GM12878 (cell line): ENCODE measurements around the gene ARL6IP5. TPM values are rescaled to one million over a fixed set of nuclear protein-coding genes. Genes with fewer than 3 reads are reported as not detected.

ENCODE experiments used
- ATAC-seq: fragments of 200-7000 bp; cut with Tn5 transposase; 3 replicates; pipeline ENCODE4 v1.9.1; 2020; ENCODE audit warnings: mild to moderate bottlenecking, moderate library complexity
- BruUV-seq: library from RNA; stranded (reverse); fragments of 400-500 nt; replicated peaks from 2 replicates; lab custom pipeline; 2021; lab: Mats Ljungman, UMichigan
- CTCF ChIA-PET: fragments of 300-600 bp; sonication (Branson Sonifier 250); formaldehyde crosslinking; extraction: SDS; loops from one replicate; lab custom pipeline; 2021; ENCODE audit warnings: inconsistent platforms; lab: Yijun Ruan, JAX
- POLR2A ChIA-PET: fragments of 350-600 bp; formaldehyde crosslinking; extraction: SDS; loops from one replicate; lab custom pipeline; 2021; ENCODE audit warnings: inconsistent platforms; lab: Charles Lee
- RAD21 ChIA-PET: fragments of 300-600 bp; sonication (Branson Sonifier 250); formaldehyde crosslinking; loops from one replicate; lab custom pipeline; 2023; ENCODE audit warnings: antibody characterized with exemption; ENCODE audit not compliant: unreplicated experiment; lab: Charles Lee
- SMC1A ChIA-PET: fragments of 300-600 bp; sonication (Branson Sonifier 250); formaldehyde crosslinking; loops from one replicate; lab custom pipeline; 2023; ENCODE audit not compliant: unreplicated experiment, uncharacterized antibody; lab: Charles Lee
- DNase-seq: peaks from one replicate; pipeline ENCODE4 v3.0.0-alpha.2; 2011; ENCODE audit warnings: low read depth, low spot score
- FAIRE-seq: peaks from 3 replicates; lab custom pipeline; 2011; peaks lifted over from hg19 to GRCh38; lab: Jason Lieb, UNC
- H2AFZ ChIP-seq: 2 replicates; pipeline ENCODE4 v1.6.0; 2011; ENCODE audit warnings: low read depth, low read length, control low read depth; ENCODE audit not compliant: control insufficient read depth
- H3K27ac ChIP-seq: 2 replicates; pipeline ENCODE4 v1.5.1; 2011; ENCODE audit warnings: control low read depth; ENCODE audit not compliant: control insufficient read depth, insufficient read depth
- H3K27me3 ChIP-seq, 2 experiments: replicated peaks in 1 of 2; 2 replicates each; pipeline versions ENCODE4 v1.6.0 to v1.6.1; 2011; ENCODE audit warnings: low read length in 1 of 2; ENCODE audit not compliant: control insufficient read depth in 2 of 2, insufficient read depth in 2 of 2
- H3K36me3 ChIP-seq, 2 experiments: 2 replicates each; pipeline ENCODE4 v1.5.1; 2011; ENCODE audit warnings: low read length in 1 of 2; ENCODE audit not compliant: control insufficient read depth in 2 of 2, insufficient read depth in 2 of 2
- H3K4me1 ChIP-seq: 2 replicates; pipeline ENCODE4 v1.6.1; 2011; ENCODE audit warnings: mild to moderate bottlenecking, low read length, moderate library complexity, mixed read lengths; ENCODE audit not compliant: control insufficient read depth, insufficient read depth
- H3K4me2 ChIP-seq: 2 replicates; pipeline ENCODE4 v1.6.0; 2011; ENCODE audit warnings: control low read depth; ENCODE audit not compliant: control insufficient read depth, insufficient read depth
- H3K4me3 ChIP-seq: fragments of 200-600 bp; sonication (generic); 2 replicates; pipeline ENCODE4 v1.5.1; 2016
- H3K79me2 ChIP-seq: 2 replicates; pipeline ENCODE4 v1.6.0; 2011; ENCODE audit warnings: low read length; ENCODE audit not compliant: control insufficient read depth, insufficient read depth
- H3K9ac ChIP-seq: 2 replicates; pipeline ENCODE4 v1.8.0; 2011; ENCODE audit warnings: low read length, control low read depth, mixed read lengths; ENCODE audit not compliant: control insufficient read depth, insufficient read depth
- H3K9me3 ChIP-seq: replicated peaks from 3 replicates; pipeline ENCODE4 v1.5.1; 2011; ENCODE audit warnings: mild to moderate bottlenecking, low read length; ENCODE audit not compliant: control insufficient read depth, insufficient read depth
- H4K20me1 ChIP-seq: 2 replicates; pipeline ENCODE4 v1.6.0; 2011; ENCODE audit not compliant: control insufficient read depth, insufficient read depth
- DPF2 ChIP-seq: fragments of 450-650 bp; IDR thresholded peaks from 2 replicates; pipeline ENCODE4 v1.6.1; 2017; ENCODE audit warnings: mild to moderate bottlenecking
- HDAC6 ChIP-seq: fragments of 200-600 bp; sonication (generic); IDR thresholded peaks from one replicate; pipeline ENCODE4 v1.8.0; 2017; ENCODE audit warnings: antibody characterized with exemption; ENCODE audit not compliant: unreplicated experiment
- HDGF ChIP-seq: fragments of 450-650 bp; IDR thresholded peaks from 2 replicates; pipeline ENCODE4 v1.6.1; 2016; ENCODE audit warnings: antibody characterized with exemption
- MTA3 ChIP-seq: IDR thresholded peaks from 2 replicates; pipeline ENCODE4 v1.6.1; 2012; ENCODE audit warnings: low read length, inconsistent platforms, borderline replicate concordance
- SMARCA5 ChIP-seq: fragments of 450-650 bp; IDR thresholded peaks from 2 replicates; pipeline ENCODE4 v1.6.1; 2017; ENCODE audit warnings: mild to moderate bottlenecking
- SPI1 ChIP-seq: IDR thresholded peaks from 2 replicates; pipeline ENCODE4 v1.6.1; 2011; ENCODE audit warnings: low read depth, mild to moderate bottlenecking, low read length, moderate library complexity, borderline replicate concordance; ENCODE audit not compliant: insufficient read depth
- WRNIP1 ChIP-seq: IDR thresholded peaks from 2 replicates; pipeline ENCODE4 v1.6.1; 2011; ENCODE audit warnings: low read depth, low read length, improper control_type of control experiment, borderline replicate concordance
- ZNF207 ChIP-seq: fragments of 450-650 bp; IDR thresholded peaks from 2 replicates; pipeline ENCODE4 v1.6.1; 2014; ENCODE audit warnings: antibody characterized with exemption, mild to moderate bottlenecking, borderline replicate concordance
- WGBS: methylation state at CpG from one replicate; pipeline ENCODE4 v1.1.6; 2016; ENCODE audit warnings: low lambda C conversion rate; ENCODE audit not compliant: insufficient replicate concordance, insufficient coverage; ENCODE audit errors: missing lambda C conversion rate; 5-methylcytosine and 5-hydroxymethylcytosine counted together
- in situ Hi-C: fragments of 300-500 bp; cut with MboI; formaldehyde crosslinking; loops from 9 replicates; pipeline ENCODE4 v1.14.3; 2018; ENCODE audit warnings: mixed read lengths
- intact Hi-C: fragments of 100-400 bp; cut with micrococcal nuclease; formaldehyde crosslinking; loops from one replicate; pipeline ENCODE4 v1.14.2; 2022; ENCODE audit not compliant: unreplicated experiment
- microRNA counts: library from miRNA; unstranded; fragments of <30 nt; microRNA quantifications from one replicate; lab custom pipeline; 2016
- microRNA-seq: library from miRNA; unstranded; fragments of <30 nt; microRNA quantifications from one replicate; pipeline ENCODE4, GENCODE V29; 2018
- polyA plus RNA-seq, 11 experiments: library from polyadenylated mRNA; depleted of rRNA in 4 of 11; unstranded in 6 of 11; stranded (reverse) in 5 of 11; fragments of >200 nt; fragmentation: Nextera tagmentation in 4 of 11; fragmentation: Illumina TruSeq in 1 of 11; extraction: Ambion mirVana in 4 of 11; extraction: Trizol in 1 of 11; gene quantifications; 1 replicate in 1 of 11; 2 replicates in 10 of 11; pipeline versions ENCODE4 v1.2.1 to v1.2.3, GENCODE V29; 2011 to 2016; ENCODE audit warnings: inconsistent platforms in 2 of 11, missing spikeins in 2 of 11, low read depth in 1 of 11
- small RNA-seq: library from RNA; depleted of rRNA; stranded (forward); fragments of <200 nt; gene quantifications from one replicate; pipeline ENCODE3, GENCODE V24; 2014
- total RNA-seq, 4 experiments: library from RNA; depleted of rRNA in 3 of 4; stranded (reverse); fragments of >200 nt in 3 of 4; fragmentation: Illumina TruSeq in 1 of 4; extraction: Trizol in 1 of 4; gene quantifications; 2 replicates each; pipeline versions ENCODE4 v1.2.1 to v1.2.3, GENCODE V29; 2013 to 2021

Gene ARL6IP5
- total and polyA plus RNA-seq, 10 of the 15 experiments (the other 5 are each of a cell fraction or from before 2014, with no cell fraction given): 78.2 to 310 (median 148) TPM

- FAIRE-seq: no peak
- WGBS: 44% methylated on average over 3 of the region's 3 CpGs
- Histone ChIP-seq H3K4me1 (no peaks in the 10 kb centered on the region), H3K9me3 (no peaks in the 10 kb centered on the region), H2AFZ (no peak overlapping the region), H3K27me3 (no peaks in the 10 kb centered on the region), H4K20me1 (no peaks in the 10 kb centered on the region), H3K27ac (no peak overlapping the region), H3K36me3 (no peaks in the 10 kb centered on the region), H3K4me2 (no peak overlapping the region), H3K4me3 (no peak overlapping the region), H3K79me2 (no peaks in the 10 kb centered on the region), H3K9ac (no peak overlapping the region)
- intact Hi-C loops: no loop called here
- ATAC-seq: no peak
- DNase-seq: no peak
- ChIA-PET RAD21 (no interaction called here), SMC1A (interaction anchor here (2.1 kb wide), 1 partner anchor 12 kb away, joined by 9 read pairs; no protein-coding TSS in a partner anchor), CTCF (interaction anchor here (1.1 to 1.8 kb wide), 3 partner anchors 12 to 278 kb away, joined by 3 to 6 read pairs (median 4); no protein-coding TSS in a partner anchor), POLR2A (no interaction called here)
- TF ChIP-seq HDGF (no peak), WRNIP1 (no peak), MTA3 (no peak), SPI1 (no peak), DPF2 (no peak), ZNF207 (no peak), HDAC6 (no peak), SMARCA5 (no peak)
- no TSS peak for BruUV-seq
- in situ Hi-C loops: no loop called here
These were observed 64.8 kb downstream of the ARL6IP5 start for GRCh38 chr3:69149586-69149985.

MicroRNAs encoded within 50 kb of the gene (microRNA counts, 767-probe panel; counts per million panel counts)
- 516 counts per million, percentile 8 among the panel's probes with 10 or more counts for microRNA hsa-miR-3136-5p (lab: Ali Mortazavi, UCI)

Small RNAs within 50 kb of the gene (microRNA-seq; reads per million reads assigned to microRNA genes)
- gene MIR3136: 11.3 reads per million, percentile 45 among the genes with 10 or more reads in this experiment

Small RNAs within 50 kb of the gene (small RNA-seq; reads per million reads assigned to genes)
- 1.7 reads per million, percentile 54 among the genes with 10 or more reads in this experiment for gene MIR3136

Other genes starting within 250 kb of the ARL6IP5 start
- gene TAFA4, start 152.4 kb upstream of the ARL6IP5 start, total RNA-seq (2014; rRNA removed): not detected in 2 replicates
- not detected in 2 replicates for gene TAFA4, start 152.4 kb upstream of the ARL6IP5 start, total RNA-seq (2014; rRNA removed; fragmentation: Illumina TruSeq; extraction: Trizol)
- not detected in 2 replicates for gene TAFA4, start 152.4 kb upstream of the ARL6IP5 start, total RNA-seq (2021)
- gene TAFA4, start 152.4 kb upstream of the ARL6IP5 start, polyA plus RNA-seq (2011; rRNA removed): not detected in 2 replicates
- gene TAFA4, start 152.4 kb upstream of the ARL6IP5 start, polyA plus RNA-seq (2014; fragmentation: Illumina TruSeq; extraction: Trizol): not detected in 2 replicates
- not detected for gene TAFA4, start 152.4 kb upstream of the ARL6IP5 start, polyA plus RNA-seq (2014; fragmentation: Nextera tagmentation; extraction: Ambion mirVana)
- not detected in 2 replicates for gene TAFA4, start 152.4 kb upstream of the ARL6IP5 start, polyA plus RNA-seq (2014; rRNA removed)
- gene TAFA4, start 152.4 kb upstream of the ARL6IP5 start, polyA plus RNA-seq (2016; fragmentation: Nextera tagmentation; extraction: Ambion mirVana): not detected
- 9.1 and 10.6 TPM in 2 replicates for gene EOGT, start 71.3 kb upstream of the ARL6IP5 start, total RNA-seq (2014; rRNA removed)
- gene EOGT, start 71.3 kb upstream of the ARL6IP5 start, total RNA-seq (2014; rRNA removed; fragmentation: Illumina TruSeq; extraction: Trizol): 15.5 and 16.5 TPM in 2 replicates
- gene EOGT, start 71.3 kb upstream of the ARL6IP5 start, total RNA-seq (2021): 9.0 and 10.1 TPM in 2 replicates
- gene EOGT, start 71.3 kb upstream of the ARL6IP5 start, polyA plus RNA-seq (2011; rRNA removed): 10.0 and 14.4 TPM in 2 replicates
- gene EOGT, start 71.3 kb upstream of the ARL6IP5 start, polyA plus RNA-seq (2014; fragmentation: Illumina TruSeq; extraction: Trizol): 11.8 and 17.3 TPM in 2 replicates
- gene EOGT, start 71.3 kb upstream of the ARL6IP5 start, polyA plus RNA-seq (2014; fragmentation: Nextera tagmentation; extraction: Ambion mirVana): 1 to 10 TPM; 3.5 to 4.3 TPM
- gene EOGT, start 71.3 kb upstream of the ARL6IP5 start, polyA plus RNA-seq (2014; rRNA removed): 7.6 and 10.2 TPM in 2 replicates
- 1 to 10 TPM; 6.3 to 6.7 TPM for gene EOGT, start 71.3 kb upstream of the ARL6IP5 start, polyA plus RNA-seq (2016; fragmentation: Nextera tagmentation; extraction: Ambion mirVana)
- 15.8 and 16.5 TPM in 2 replicates for gene TMF1, start 32.6 kb upstream of the ARL6IP5 start, total RNA-seq (2014; rRNA removed)
- gene TMF1, start 32.6 kb upstream of the ARL6IP5 start, total RNA-seq (2014; rRNA removed; fragmentation: Illumina TruSeq; extraction: Trizol): 22.9 and 23.2 TPM in 2 replicates
- gene TMF1, start 32.6 kb upstream of the ARL6IP5 start, total RNA-seq (2021): 18.5 and 19.0 TPM in 2 replicates
- 17.1 and 33.3 TPM in 2 replicates for gene TMF1, start 32.6 kb upstream of the ARL6IP5 start, polyA plus RNA-seq (2011; rRNA removed)
- 18.1 and 20.5 TPM in 2 replicates for gene TMF1, start 32.6 kb upstream of the ARL6IP5 start, polyA plus RNA-seq (2014; fragmentation: Illumina TruSeq; extraction: Trizol)
- 1 to 10 TPM; 7.1 to 7.9 TPM for gene TMF1, start 32.6 kb upstream of the ARL6IP5 start, polyA plus RNA-seq (2014; fragmentation: Nextera tagmentation; extraction: Ambion mirVana)
- 13.3 and 23.8 TPM in 2 replicates for gene TMF1, start 32.6 kb upstream of the ARL6IP5 start, polyA plus RNA-seq (2014; rRNA removed)
- 10 to 100 TPM; 23.4 to 24.5 TPM for gene TMF1, start 32.6 kb upstream of the ARL6IP5 start, polyA plus RNA-seq (2016; fragmentation: Nextera tagmentation; extraction: Ambion mirVana)
- gene UBA3, start 4.6 kb upstream of the ARL6IP5 start, total RNA-seq (2014; rRNA removed): 77.0 and 95.8 TPM in 2 replicates
- gene UBA3, start 4.6 kb upstream of the ARL6IP5 start, total RNA-seq (2014; rRNA removed; fragmentation: Illumina TruSeq; extraction: Trizol): 83.8 and 92.5 TPM in 2 replicates
- gene UBA3, start 4.6 kb upstream of the ARL6IP5 start, total RNA-seq (2021): 72.5 and 73.9 TPM in 2 replicates
- 116 and 190 TPM in 2 replicates for gene UBA3, start 4.6 kb upstream of the ARL6IP5 start, polyA plus RNA-seq (2011; rRNA removed)
- 103 and 139 TPM in 2 replicates for gene UBA3, start 4.6 kb upstream of the ARL6IP5 start, polyA plus RNA-seq (2014; fragmentation: Illumina TruSeq; extraction: Trizol)
- gene UBA3, start 4.6 kb upstream of the ARL6IP5 start, polyA plus RNA-seq (2014; fragmentation: Nextera tagmentation; extraction: Ambion mirVana): 100 to 1,000 TPM; 106 to 131 TPM
- 64.8 and 72.9 TPM in 2 replicates for gene UBA3, start 4.6 kb upstream of the ARL6IP5 start, polyA plus RNA-seq (2014; rRNA removed)
- gene UBA3, start 4.6 kb upstream of the ARL6IP5 start, polyA plus RNA-seq (2016; fragmentation: Nextera tagmentation; extraction: Ambion mirVana): 100 to 1,000 TPM; 100 to 108 TPM
- 0.06 TPM in 1 of 2 replicates, not detected in the other for gene LMOD3, start 37.7 kb downstream of the ARL6IP5 start, total RNA-seq (2014; rRNA removed)
- gene LMOD3, start 37.7 kb downstream of the ARL6IP5 start, total RNA-seq (2014; rRNA removed; fragmentation: Illumina TruSeq; extraction: Trizol): 0.05 and 0.09 TPM in 2 replicates
- gene LMOD3, start 37.7 kb downstream of the ARL6IP5 start, total RNA-seq (2021): 0.08 TPM in 1 of 2 replicates, not detected in the other
- gene LMOD3, start 37.7 kb downstream of the ARL6IP5 start, polyA plus RNA-seq (2011; rRNA removed): not detected in 2 replicates
- 0.04 TPM in 1 of 2 replicates, not detected in the other for gene LMOD3, start 37.7 kb downstream of the ARL6IP5 start, polyA plus RNA-seq (2014; fragmentation: Illumina TruSeq; extraction: Trizol)
- gene LMOD3, start 37.7 kb downstream of the ARL6IP5 start, polyA plus RNA-seq (2014; fragmentation: Nextera tagmentation; extraction: Ambion mirVana): under 1 TPM; 0.11 to 0.13 TPM
- 0.04 and 0.13 TPM in 2 replicates for gene LMOD3, start 37.7 kb downstream of the ARL6IP5 start, polyA plus RNA-seq (2014; rRNA removed)
- gene LMOD3, start 37.7 kb downstream of the ARL6IP5 start, polyA plus RNA-seq (2016; fragmentation: Nextera tagmentation; extraction: Ambion mirVana): under 1 TPM; 0.09 to 0.20 TPM